H7 (cell line): ENCODE measurements around the gene FKBP14. TPM values are rescaled to one million over a fixed set of nuclear protein-coding genes. Genes with fewer than 3 reads are reported as not detected.

ENCODE experiments used
- DNase-seq: peaks from one replicate; pipeline ENCODE4 v3.0.0; 2012
- H3K27me3 ChIP-seq: 2 replicates; pipeline ENCODE4 v1.6.0; 2011; ENCODE audit warnings: mild to moderate bottlenecking, low read length; ENCODE audit not compliant: control insufficient read depth, insufficient read depth
- H3K36me3 ChIP-seq: replicated peaks from 2 replicates; pipeline ENCODE4 v1.5.1; 2011; ENCODE audit warnings: low read length; ENCODE audit not compliant: control insufficient read depth, insufficient read depth
- H3K4me3 ChIP-seq: 2 replicates; pipeline ENCODE4 v1.5.1; 2011; ENCODE audit warnings: low read depth, mild to moderate bottlenecking, control low read depth, low read length, moderate library complexity; ENCODE audit not compliant: insufficient read depth
- total RNA-seq: library from RNA; depleted of rRNA; stranded (reverse); fragments of >200 nt; shearing (Covaris generic); gene quantifications from 2 replicates; pipeline ENCODE4 v1.2.3, GENCODE V29; 2014

FKBP14 gene
- total RNA-seq, 1 experiment from 2014 or later, result 12.5 TPM

DNA sequence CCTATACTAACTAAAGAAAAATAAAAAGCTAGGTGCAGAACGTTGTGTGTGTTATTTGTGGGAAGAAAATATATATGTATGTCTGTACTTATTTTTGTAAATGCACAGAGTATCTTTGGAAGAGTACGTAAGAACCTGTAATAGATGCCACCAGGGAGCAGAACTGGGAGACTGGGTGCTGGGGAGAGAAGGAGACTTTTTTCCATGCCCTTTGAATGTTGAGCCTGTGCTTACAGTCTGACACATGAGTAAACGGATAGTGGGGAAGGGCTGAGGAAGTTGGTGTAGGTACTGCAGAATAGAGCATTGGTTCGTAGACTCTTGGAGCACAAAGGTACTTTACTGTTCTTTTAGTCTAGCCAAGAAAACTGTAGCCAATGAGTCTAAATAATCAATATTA is 35.6 kb downstream of the FKBP14 start:
- Histone ChIP-seq H3K36me3 (no peaks in the 10 kb centered on the region), H3K4me3 (no peak overlapping the region), H3K27me3 (no peaks in the 10 kb centered on the region)

DNA sequence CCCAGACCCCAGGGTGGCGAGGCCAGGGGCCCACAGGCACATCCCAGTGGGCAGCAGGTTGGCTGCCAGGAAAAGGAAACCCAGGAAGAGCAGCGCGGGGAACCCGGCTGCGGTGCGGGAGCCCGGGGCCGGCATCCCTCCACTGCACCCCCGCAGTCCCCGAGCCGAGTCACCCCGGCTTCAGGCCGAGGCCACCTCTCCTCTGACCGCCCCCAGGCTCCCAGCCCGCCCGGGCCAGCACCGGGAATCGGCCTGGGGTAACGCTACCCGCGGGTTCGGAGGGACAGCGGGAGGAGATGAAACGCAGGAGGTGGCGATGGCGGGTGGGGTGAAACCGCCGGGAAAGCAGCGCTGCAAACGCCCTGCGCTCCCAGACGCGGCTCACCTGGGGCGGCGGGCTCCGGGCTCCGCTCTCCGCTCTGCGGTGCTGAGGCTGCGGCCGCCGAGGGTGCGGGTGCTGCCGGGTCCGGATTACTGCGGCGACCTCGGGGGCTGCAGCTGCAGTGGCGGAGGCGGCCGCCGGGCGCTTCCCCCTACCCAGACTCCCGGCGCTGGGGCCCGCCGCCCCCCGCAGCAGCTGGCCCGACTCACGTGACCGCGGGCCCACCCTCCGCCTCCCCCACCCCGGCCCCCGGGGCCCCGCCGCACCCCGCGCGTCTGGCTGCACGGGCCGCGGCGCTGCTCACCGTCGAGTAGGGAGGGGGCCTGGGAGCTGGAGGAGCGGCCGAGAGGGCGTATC is 37.1 kb downstream of the FKBP14 start, which contains the start of gene SCRN1:
Gene SCRN1, minus strand, starts transcription at position 545 of the 739 bp plus-strand sequence. CDS start 20,734 bp downstream, outside the sequence.
- DNase-seq, result peak; percentile 93
- H3K27me3 ChIP-seq, result no peaks in the 10 kb centered on the region

More for the DNA sequence above, 35.6 kb downstream of the FKBP14 start:
- no peak for DNase-seq

DNA sequence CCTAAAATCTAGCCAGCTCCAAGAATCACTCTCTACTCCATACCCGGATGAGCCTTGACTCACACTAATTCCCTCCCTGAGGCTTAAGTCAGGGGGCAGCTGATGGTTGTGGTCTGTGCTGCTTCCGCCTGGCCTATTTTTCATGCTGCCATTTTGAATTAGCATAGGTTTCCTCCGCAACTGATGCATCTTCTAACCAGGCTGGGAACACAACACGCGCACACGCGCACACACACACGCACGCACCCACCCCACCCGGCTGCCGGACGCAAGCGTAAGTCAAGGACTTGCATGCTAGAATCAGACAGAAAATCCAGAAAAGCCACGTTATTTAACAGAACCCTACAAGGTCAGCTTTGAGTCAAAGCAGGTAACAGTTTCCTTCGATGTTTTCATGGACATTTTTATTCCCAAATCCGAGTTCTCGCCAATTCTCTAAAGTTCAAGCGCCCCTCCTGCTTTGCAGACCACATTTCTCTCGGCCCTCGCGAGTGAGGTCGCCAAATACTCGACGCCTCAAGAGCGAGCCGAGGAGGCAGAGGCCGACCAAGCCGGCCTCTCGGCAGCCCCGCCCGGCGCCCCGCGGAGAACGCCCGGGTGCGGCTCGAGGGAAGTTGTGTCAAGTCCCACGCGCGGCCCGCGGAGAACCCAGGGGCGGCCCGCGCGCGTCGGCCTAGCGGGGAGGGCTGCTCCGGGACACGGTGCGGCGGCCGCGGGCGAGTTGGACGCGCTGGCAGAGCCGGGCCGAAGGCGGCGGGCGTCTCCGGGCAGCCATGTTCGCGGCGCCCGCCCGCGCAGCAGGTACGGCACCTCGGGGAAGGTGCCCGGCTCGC is 37.9 kb downstream of the FKBP14 start:
- H3K27me3 ChIP-seq, result no peaks in the 10 kb centered on the region
- H3K36me3 ChIP-seq, result no peaks in the 10 kb centered on the region
- peak; percentile 77 for DNase-seq
- H3K4me3 ChIP-seq, result peak overlapping the region; percentile 99

More for the DNA sequence above, 37.1 kb downstream of the FKBP14 start, which contains the start of gene SCRN1:
- H3K4me3 ChIP-seq, result peak within 1 kb of the TSS; percentile 99
- no peaks in the 10 kb centered on the region for H3K36me3 ChIP-seq

DNA sequence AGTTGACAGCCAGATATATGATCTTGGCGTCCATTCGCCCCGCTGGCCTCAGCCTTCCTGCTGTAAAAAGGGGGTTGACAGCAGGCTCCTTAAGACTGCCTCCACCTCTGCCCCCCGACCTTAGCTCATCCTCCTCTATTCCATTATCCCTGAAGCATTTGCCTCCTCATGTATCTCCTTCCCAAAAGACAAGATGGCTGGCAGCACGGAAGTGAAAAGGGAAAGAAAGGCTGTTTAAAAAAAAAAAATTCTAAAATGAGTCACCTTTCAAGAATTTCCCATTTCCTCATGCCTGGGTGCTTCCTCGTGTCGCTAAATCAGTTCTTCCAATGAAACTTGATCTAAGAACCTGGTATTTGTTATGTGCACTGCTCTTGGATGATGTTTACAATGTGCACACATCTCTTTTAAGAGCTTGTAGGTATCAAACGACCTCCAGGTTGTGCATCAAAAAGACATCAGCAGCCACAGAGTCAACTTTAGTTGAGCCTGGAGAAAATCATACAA is 38.6 kb downstream of the FKBP14 start:
- DNase-seq, result peak; percentile 46
- Histone ChIP-seq H3K4me3 (peak overlapping the region; percentile 99), H3K27me3 (no peaks in the 10 kb centered on the region), H3K36me3 (no peaks in the 10 kb centered on the region)

- no peak overlapping the region for H3K4me3 ChIP-seq
These were observed 39.4 kb downstream of the FKBP14 start for GRCh38 chr7:29987083-29987482.

DNA sequence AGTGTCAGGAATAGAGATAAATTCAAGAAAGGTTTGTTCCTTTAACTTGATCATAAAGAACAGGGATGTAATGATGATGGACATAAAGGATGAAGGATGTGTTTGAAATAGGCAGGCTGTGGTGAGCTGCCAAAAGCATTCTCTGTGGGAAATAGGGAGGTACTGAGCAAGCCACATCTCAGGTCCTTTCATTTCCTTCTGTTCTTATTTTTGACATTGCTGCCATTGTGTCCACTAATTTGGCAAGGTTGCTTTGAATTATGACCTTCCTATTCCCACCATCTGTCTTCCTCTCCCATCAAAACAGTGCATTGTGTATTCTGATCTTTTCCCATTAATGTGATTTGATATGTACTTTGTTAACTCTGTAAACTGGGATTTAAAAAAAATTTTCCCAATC is 46.4 kb downstream of the FKBP14 start:
- no peak for DNase-seq
- Histone ChIP-seq H3K4me3 (no peak overlapping the region), H3K27me3 (no peaks in the 10 kb centered on the region), H3K36me3 (no peaks in the 10 kb centered on the region)

More at GRCh38 chr7:29987083-29987482, 39.4 kb downstream of the FKBP14 start:
- no peak for DNase-seq
- Histone ChIP-seq H3K36me3 (no peaks in the 10 kb centered on the region), H3K27me3 (no peaks in the 10 kb centered on the region)

- peak; percentile 64 for DNase-seq
- Histone ChIP-seq H3K27me3 (no peaks in the 10 kb centered on the region), H3K36me3 (no peaks in the 10 kb centered on the region), H3K4me3 (no peak overlapping the region)
These were observed 48.4 kb downstream of the FKBP14 start for GRCh38 chr7:29977886-29978651.

DNA sequence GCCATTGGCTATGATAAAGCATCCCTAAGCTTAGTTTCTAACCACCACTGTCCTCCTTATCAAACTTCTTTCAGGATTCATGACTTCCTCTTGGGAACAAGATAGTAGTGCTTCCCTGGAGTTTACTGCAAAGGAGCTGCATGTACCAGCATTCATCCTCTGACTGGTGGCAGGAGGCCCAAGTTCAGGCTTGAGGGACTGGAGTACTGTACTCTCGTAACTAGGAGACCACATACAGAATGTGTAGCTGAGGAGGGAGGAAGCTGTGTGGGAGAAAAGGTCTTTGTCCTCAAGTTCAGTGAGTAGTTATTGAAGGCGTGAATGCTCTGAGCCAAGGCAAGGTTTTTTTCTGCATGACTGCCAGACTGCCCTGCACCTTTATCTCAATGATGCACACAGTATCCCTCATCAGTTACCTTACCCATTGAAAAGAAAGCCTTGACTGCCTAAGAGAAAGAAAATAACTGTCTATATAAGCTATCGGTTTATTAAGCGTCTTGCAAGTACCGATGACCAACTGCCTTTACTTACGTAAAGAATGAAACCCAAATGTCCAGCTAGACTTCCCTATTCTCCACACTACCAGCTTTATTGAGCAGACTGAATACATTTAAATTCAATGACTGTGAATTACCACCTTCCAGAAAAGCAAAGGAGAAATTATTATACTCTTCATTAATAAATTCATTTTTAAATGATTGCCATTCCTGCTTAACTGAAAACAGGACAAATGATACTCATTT is 49.7 kb downstream of the FKBP14 start:
- no peak overlapping the region for H3K4me3 ChIP-seq
- no peaks in the 10 kb centered on the region for H3K36me3 ChIP-seq
- no peak for DNase-seq
- H3K27me3 ChIP-seq, result no peaks in the 10 kb centered on the region

DNA sequence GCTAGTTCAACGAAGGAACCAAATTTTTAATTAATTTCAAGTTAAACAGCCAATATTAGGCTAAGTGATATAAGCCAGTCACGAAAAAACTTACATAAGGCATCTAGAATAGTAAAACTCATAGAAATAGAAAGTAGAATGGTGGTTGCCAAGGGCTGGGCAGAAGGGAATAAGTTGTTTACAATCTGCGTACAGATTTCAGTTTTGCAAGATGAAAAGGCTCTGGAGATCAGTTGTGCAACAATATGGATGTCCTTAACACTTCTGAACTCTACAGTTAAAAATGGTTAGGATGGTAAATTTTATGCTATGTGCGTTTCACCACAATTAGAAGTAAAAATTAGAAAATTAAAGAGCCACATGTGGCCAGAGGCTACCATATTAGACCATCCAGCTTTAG is 50.2 kb downstream of the FKBP14 start:
- no peaks in the 10 kb centered on the region for H3K36me3 ChIP-seq
- no peak overlapping the region for H3K4me3 ChIP-seq
- no peaks in the 10 kb centered on the region for H3K27me3 ChIP-seq
- no peak for DNase-seq

DNA sequence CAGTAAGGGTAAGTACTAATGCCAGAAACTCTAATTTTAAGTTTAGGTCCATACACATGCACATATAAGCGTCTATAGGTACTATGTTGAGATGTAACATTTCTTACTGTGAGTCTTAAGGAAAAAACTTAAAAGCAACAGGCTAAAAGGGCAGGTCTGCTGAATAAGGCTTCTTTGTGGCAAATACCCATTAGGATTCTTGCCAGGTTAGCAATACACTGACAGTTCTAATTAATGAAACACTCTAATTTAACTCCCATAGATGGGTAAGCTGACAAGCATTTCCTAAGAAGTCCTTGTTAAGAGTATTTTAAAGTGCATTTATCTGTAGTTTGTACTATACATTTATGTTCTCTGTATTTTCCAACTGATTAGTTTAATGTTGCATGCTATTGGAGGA is 50.9 kb downstream of the FKBP14 start:
- Histone ChIP-seq H3K4me3 (no peak overlapping the region), H3K36me3 (no peaks in the 10 kb centered on the region), H3K27me3 (no peaks in the 10 kb centered on the region)
- no peak for DNase-seq

GRCh38 chr7:29974286-29974685 is 52.2 kb downstream of the FKBP14 start:
- DNase-seq, result no peak
- H3K4me3 ChIP-seq, result no peak overlapping the region
- no peaks in the 10 kb centered on the region for H3K27me3 ChIP-seq
- H3K36me3 ChIP-seq, result no peaks in the 10 kb centered on the region

DNA sequence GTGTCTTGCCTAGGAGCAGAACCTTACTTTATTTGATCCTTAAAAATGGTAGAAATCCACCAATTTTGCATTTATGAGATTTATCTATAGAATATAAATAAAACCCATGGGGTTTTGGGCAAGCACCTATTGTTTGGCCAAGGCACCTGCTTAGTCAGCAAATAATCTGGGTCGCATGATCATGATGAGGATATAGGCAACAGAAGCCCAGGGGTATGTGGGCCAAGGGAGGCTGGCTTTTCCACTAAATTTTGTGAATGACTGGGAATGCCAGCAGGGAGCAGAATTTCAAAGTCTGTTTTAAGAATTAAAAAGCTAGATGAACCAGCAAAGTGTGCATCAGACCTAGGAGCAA is 54.2 kb downstream of the FKBP14 start:
- Histone ChIP-seq H3K36me3 (peaks cover 3% of the 10 kb centered on the region), H3K27me3 (no peaks in the 10 kb centered on the region), H3K4me3 (no peak overlapping the region)
- DNase-seq, result no peak

DNA sequence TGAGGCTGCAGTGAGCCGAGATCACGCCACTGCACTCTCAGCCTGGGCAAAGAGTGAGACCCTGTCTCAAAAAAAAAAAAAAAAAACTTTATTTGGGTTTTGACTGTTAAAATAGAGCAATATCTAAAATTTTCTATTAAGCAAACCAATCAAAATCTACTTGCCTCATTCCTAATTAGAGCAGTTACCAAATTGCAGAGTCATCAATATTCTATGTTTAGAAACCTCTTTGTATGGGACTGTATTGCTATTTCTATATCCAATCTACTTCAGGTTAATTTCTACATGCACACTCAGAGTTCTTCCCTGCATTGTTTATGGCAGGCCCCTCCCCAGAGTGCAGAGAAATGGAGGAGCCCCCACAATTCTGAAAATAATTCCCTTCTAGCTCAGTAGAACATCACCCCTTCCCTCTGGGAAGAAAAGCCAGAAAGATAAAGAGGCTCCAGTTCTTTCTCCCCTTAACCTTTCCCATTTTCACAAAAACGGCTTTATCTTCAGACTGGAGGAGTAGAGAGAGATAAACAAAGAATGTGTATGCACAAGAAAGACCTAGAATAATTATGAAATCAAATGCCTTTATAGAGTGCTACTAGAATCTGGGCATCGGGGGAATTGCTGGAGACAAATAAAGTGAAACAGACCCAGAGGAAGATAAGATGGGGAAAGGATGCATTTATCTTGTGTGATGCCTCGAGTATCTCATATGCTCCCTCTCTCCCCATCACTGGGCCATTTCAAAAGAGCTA is 54.8 kb downstream of the FKBP14 start:
- DNase-seq, result no peak
- no peaks in the 10 kb centered on the region for H3K27me3 ChIP-seq
- no peak overlapping the region for H3K4me3 ChIP-seq
- peaks cover 3% of the 10 kb centered on the region for H3K36me3 ChIP-seq
